ENCODE data around the gene ATP5MC2.
A peak's percentile ranks its signal among the peaks of the same experiment; 100 is the strongest.
"Not testable (repeated sequence)": the region's sequence is repeated elsewhere in the genome, so short reads cannot be mapped to it uniquely, and the experiment has no call there.

The ATP5MC2 gene

DNA sequence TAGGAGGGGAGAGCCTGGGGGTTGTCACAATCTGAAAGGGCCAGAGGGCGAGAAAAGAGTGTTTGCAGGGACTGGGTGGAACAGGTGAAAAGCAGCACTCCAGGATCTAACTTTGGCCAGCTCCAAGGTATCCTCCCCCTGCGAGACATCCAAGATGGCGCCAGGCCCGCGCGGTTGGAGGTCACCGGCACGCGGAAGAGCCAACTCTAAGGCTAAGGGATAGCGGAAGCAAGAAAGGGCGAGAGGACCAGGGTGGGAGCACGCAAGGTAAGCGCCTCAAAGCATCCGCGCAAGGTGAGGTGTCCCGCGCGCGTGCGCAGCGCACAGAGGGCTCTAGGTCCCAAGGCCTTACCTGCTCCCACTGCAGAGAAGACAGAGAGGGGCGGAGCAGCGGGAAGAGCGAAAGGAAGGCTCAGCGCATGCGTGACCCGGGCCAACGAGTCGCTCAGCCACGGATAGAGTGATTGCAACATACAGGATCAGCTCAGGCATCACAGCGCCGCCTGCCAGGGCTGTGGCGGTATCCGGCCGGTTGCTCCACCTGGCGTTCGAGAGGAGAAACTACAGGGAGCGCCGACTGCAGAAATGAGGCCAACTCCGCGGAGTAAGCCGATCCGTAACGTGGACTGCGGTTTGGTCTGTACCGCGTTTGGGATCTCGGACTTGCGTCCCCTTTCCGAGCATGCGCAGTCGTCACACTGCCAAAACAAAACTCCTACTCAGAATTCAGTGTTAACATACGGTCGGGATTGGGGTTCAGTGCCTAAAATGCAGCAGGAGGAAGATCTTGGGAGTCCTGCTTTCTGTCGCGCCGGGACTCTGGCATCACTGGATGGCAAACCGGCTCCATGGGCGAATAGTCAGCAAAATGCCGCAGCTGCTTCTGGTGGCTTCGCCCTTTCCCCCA, at the start of gene ATP5MC2:
TSS of gene ATP5MC2 (minus strand) at position 383 of the 907 bp plus-strand sequence. CDS start 3,469 bp downstream, outside the sequence.
- DNase-seq, result peak; percentile 99

GRCh38 chr12:53722450-53723041, 46.7 kb upstream of the ATP5MC2 start:
- no peak for DNase-seq

DNA sequence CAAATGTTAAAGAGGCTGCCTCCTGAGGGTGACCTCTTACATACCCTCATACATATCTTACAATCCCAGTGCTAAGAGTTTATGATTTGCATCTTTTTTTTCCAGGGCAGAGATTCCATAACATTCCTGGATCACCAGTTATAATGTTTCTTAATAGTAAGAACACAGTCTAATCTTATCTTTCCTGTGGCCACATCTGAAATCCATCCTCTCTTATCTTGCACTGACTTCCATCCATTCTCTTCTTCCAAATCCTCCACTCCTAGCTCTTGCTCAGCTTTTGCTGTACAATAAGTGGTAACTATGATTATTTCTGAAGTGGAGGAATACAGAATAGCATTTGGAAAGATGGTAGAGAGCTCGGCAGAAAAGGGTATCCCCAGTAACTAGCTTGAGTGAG, 45.1 kb upstream of the ATP5MC2 start:
- DNase-seq, result no peak

GRCh38 chr12:53719649-53720048, 43.8 kb upstream of the ATP5MC2 start:
- DNase-seq, result no peak

DNA sequence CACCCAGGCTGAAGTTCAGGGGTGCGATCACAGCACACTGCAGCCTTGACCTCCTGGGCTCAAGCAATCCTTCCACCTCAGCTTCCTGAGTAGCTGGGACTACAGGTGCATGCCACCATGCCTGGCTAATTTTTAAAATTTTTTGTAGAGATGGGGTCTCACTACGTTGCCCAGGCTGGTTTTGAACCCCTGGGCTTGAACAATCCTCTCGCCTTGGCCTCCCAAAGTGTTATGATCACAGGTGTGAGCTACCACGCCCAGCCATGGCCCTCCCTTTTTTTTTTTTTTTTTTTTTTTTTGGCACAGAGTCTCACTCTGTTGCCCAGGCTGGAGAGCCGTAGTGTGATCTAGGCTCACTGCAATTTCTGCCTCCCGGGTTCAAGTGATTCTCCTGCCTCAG, 42.7 kb upstream of the ATP5MC2 start:
- DNase-seq, result not testable (repeated sequence)

- DNase-seq, result no peak
Observed at GRCh38 chr12:53717319-53717718, 41.4 kb upstream of the ATP5MC2 start.

DNA sequence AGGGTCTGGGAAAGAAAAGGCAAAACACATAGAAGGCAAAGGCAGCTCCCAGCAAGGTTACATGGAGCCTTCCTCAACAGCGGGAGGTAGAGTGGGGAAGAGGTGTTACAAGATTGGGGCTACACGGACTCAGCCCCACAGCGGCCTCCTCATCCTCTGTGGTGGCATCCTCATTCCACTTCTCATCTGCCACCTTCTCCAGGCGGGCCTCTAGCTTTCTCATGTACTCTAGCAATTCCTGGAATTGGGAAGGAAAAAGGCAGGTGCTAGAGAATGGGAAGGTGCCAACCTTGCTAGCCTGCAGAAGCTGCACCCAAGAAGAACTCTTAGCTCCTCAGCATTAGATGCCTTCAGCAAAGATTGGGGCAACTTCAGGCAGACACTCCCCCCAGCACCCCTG, 38.1 kb upstream of the ATP5MC2 start:
- no peak for DNase-seq

DNA sequence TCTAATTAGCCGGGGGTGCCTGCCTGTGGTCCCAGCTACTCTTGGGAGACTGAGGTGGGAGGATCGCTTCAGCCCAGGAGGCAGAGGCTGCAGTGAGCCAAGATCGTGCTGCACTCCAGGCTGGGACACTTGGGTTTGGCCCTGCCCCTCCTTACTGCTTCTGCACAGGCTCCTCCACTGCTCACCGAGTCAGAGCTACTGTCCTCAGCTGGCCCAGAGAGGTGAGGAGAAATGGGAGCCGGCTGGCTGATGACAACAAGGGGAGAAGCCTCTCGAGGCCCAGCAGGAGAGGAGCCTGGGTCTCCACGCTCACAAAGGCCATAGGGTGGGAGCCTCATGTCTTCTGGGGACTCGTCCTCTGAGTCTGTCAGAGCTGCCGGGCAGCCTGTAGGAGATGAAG, 37.6 kb upstream of the ATP5MC2 start:
- DNase-seq, result no peak

DNA sequence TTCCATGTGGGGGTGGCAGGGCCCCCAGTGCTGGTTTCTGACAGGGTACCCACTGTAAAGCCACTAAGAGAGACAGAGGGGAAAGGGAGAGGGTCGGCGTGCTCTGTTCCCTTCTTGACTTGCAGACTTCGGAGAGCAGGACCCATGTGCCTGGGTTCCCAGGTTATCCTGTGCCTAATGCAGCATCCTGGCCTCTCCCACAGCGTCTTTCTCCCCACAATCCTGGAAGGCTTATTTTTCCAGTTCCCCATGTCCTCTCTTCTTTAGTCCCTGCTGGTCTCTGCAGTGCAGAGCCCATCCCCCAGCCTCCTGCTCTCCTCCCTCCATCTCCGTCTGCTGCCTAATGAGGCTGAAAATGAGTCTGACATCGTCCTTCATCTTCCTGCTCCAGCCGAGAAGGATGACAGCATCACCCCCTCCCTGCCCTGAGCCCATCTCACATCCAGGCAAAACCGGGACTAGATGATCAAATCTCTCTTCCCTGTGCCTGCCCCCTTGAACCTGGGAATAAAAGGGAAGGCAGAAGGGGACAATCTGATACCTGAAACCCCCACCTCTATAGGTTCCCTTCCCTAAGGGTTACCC, 36.3 kb upstream of the ATP5MC2 start:
- no peak for DNase-seq

DNA sequence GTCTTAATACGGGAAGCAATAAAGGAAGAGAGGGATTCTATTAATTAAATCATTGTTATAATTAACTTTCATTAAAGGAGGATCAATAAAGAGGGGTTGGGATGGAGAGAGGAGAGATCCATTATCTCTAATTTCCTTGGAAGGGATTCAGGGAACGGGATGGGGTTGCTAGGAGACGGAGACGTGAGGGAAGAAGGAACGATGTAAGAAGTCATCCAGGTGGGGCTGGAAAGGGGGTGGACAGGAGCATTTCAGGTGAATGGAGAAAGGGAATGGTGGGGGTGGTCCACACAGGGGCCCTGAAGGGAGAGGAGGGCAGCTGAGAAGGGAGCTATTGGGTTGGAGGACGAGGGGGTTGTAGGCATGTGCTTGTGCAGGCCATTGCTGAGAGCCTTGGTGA, 34.2 kb upstream of the ATP5MC2 start:
- no peak for DNase-seq

DNA sequence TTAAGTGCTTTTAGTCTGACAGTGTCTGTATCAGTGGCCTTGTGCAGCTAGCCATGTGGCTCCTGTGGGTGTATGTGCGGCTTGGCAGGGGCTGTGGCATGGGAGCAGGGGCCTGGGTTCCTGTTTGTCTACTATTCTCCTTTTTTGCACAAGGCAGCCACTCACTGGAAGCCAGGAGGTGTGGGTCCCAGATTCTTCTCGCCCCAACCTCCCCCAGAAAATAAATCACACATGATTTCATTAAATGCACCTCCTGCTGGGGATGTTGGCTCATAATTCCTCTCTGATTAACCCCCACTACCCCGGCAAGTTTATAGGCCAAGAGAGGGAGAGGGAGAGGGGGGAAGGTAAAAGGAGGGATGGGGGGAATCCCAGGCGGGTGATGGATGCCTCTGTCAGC, 33.8 kb upstream of the ATP5MC2 start:
- no peak for DNase-seq

- no peak for DNase-seq
Observed at GRCh38 chr12:53706080-53706479, 30.2 kb upstream of the ATP5MC2 start.

DNA sequence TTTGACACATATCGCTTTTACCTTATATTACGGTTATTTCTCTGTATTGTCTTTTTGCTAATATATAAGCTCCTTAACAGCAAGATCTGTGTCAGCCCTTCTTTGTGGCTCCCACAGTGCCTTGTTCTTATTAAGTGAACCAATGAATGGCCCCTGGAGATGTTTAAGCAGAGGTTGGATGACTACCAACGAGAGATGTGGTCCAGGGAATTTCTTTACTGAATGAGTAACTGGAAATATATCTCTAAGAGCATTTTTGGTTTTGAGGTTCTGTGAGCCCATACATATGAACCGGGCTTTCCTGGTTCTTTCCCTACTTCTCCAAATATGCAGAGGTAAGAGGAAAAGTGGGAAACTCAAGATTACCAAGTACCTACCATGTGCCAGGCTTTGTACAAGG, 27.9 kb upstream of the ATP5MC2 start:
- DNase-seq, result no peak

GRCh38 chr12:53701518-53702264, 25.8 kb upstream of the ATP5MC2 start:
- peak; percentile 64 for DNase-seq

- no peak for DNase-seq
Observed at GRCh38 chr12:53700567-53700966, 24.7 kb upstream of the ATP5MC2 start.

- DNase-seq, result no peak
Observed at GRCh38 chr12:53699678-53700025, 23.8 kb upstream of the ATP5MC2 start.

GRCh38 chr12:53698948-53699677, 23.2 kb upstream of the ATP5MC2 start:
- DNase-seq, result no peak

DNA sequence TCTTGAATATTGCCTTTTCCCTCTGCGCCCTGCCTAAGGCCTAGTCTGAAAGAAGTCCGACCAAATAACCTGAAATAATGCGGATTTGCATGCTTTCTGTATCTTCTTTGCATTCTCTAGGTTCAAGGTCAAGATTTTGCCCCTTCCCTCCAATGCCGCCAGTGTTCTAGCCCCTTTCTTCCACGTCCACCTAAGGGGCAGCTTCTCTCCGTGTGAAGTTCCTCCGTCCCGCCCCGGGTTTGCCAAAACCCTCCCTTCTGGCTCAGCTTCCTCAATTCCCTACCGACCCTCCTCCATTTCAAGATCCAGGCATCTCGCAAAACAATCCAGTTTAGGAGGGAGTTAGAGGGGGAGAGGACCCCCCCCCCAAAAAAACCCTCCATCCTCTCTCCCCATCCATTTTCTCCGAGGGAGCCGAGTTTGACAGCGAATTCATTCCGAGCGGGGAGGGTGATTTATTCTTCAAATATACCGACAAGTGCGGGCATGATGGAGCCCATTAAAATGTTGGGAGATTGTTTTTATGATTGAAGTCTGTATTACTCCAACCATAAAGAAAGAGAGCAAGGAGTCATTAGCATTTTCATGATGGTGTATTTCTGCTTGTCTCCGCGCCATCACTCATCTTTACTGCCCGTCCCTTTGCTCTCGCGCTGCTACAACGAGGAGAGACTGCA, 20.9 kb upstream of the ATP5MC2 start:
- no peak for DNase-seq

- peak; percentile 89 for DNase-seq
Observed at GRCh38 chr12:53696285-53696654, 20.4 kb upstream of the ATP5MC2 start.

DNA sequence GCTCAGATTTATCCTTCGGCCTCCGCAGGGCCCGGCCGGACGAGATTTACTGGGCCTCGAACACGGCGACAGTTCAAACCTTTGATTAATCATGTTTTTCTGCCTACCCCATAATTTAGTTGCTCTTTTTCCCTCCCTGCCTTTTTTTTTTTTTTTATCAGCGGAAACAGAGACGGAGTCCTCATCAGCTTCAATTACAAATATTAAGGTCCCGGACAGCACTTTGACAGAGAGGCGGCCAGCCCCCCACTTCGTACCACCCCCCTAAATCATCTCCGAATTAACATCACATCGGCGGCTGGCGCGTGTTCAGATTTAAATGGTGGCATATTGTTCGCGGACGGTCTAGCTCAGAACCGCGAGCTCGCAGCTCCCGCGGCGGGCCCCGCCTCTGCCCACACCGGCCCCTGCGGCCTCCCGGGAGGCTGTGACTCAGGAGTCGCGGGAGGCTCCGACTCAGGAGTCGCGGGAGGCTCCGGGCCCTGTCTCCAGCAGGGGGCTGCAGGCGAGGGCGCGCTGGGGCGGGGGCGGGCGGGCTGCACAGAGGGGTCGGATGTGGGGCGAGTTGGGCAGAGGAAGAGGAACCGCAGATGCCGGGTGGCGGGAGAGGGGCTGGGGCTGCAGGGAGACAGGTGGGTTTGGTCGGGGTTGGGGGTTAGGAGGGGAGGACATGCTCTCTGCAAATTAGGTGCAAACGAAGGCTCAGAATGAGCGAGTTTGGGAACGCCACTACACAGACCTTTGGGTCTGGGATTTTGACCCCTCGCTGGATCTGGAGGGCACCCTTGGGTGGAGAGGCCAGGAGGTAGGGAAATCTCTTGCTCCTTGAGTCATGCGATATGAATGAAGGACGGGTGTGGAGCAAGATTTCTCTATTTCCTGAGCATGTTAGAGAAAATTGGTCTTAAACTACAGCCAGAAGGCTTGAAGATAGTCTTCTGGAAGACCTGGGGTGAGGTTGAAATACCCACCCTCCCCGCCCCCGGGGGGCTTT, 19.6 kb upstream of the ATP5MC2 start:
- no peak for DNase-seq

GRCh38 chr12:53694756-53695151, 18.9 kb upstream of the ATP5MC2 start:
- no peak for DNase-seq
